ENCODE results near the gene ABLIM2. TPM values are rescaled to one million over a fixed set of nuclear protein-coding genes. Genes with fewer than 3 reads are reported as not detected.

The ABLIM2 gene
- polyA plus RNA-seq, 1 donor from 2014 or later: 14.9 TPM

GRCh38 chr4:8195841-8196458 lies 37.3 kb upstream of the ABLIM2 start:
- no peaks in the 10 kb centered on the region for H3K9me3 ChIP-seq (ENCODE audit: low read length)
- H2AFZ ChIP-seq (ENCODE audit: low read depth, low read length): no peak overlapping the region
- no peaks in the 10 kb centered on the region for H3F3A ChIP-seq (ENCODE audit: insufficient read depth, low read length, poor library complexity, severe bottlenecking)
- H3K36me3 ChIP-seq (ENCODE audit: insufficient read depth, low read length): no peaks in the 10 kb centered on the region
- H4K20me1 ChIP-seq (ENCODE audit: insufficient read depth): no peaks in the 10 kb centered on the region
- no peak for TF ChIP-seq EZH2 (IDR thresholded peaks at IDR 0.05; ENCODE audit: borderline replicate concordance, insufficient read depth, low read length, poor library complexity, severe bottlenecking)
- TF ChIP-seq MXI1 (conservative IDR thresholded peaks at IDR 0.05; ENCODE audit: poor library complexity, severe bottlenecking): no peak
- TF ChIP-seq SMC3 (conservative IDR thresholded peaks at IDR 0.05; ENCODE audit: poor library complexity): no peak
- no peak for TF ChIP-seq RAD21 (conservative IDR thresholded peaks at IDR 0.05)
- no peak for TF ChIP-seq CTCF (IDR thresholded peaks at IDR 0.05; ENCODE audit: poor library complexity, severe bottlenecking)
- no peak for TF ChIP-seq EP300 (conservative IDR thresholded peaks at IDR 0.05; ENCODE audit: poor library complexity, severe bottlenecking)
- TF ChIP-seq, protein P1, sequence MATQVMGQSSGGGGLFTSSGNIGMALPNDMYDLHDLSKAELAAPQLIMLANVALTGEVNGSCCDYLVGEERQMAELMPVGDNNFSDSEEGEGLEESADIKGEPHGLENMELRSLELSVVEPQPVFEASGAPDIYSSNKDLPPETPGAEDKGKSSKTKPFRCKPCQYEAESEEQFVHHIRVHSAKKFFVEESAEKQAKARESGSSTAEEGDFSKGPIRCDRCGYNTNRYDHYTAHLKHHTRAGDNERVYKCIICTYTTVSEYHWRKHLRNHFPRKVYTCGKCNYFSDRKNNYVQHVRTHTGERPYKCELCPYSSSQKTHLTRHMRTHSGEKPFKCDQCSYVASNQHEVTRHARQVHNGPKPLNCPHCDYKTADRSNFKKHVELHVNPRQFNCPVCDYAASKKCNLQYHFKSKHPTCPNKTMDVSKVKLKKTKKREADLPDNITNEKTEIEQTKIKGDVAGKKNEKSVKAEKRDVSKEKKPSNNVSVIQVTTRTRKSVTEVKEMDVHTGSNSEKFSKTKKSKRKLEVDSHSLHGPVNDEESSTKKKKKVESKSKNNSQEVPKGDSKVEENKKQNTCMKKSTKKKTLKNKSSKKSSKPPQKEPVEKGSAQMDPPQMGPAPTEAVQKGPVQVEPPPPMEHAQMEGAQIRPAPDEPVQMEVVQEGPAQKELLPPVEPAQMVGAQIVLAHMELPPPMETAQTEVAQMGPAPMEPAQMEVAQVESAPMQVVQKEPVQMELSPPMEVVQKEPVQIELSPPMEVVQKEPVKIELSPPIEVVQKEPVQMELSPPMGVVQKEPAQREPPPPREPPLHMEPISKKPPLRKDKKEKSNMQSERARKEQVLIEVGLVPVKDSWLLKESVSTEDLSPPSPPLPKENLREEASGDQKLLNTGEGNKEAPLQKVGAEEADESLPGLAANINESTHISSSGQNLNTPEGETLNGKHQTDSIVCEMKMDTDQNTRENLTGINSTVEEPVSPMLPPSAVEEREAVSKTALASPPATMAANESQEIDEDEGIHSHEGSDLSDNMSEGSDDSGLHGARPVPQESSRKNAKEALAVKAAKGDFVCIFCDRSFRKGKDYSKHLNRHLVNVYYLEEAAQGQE (IDR thresholded peaks at IDR 0.05; ENCODE audit: borderline replicate concordance): no peak
- no peak for TF ChIP-seq POLR2AphosphoS5 (IDR thresholded peaks at IDR 0.05)
- no peak for TF ChIP-seq TAF1 (IDR thresholded peaks at IDR 0.05; ENCODE audit: low read depth)
- no peak overlapping the region for H3K27ac ChIP-seq (ENCODE audit: low read length)
- H3K4me2 ChIP-seq (ENCODE audit: low read length): no peak overlapping the region
- H3K79me2 ChIP-seq (replicated peaks; ENCODE audit: insufficient read depth, low read length): no peaks in the 10 kb centered on the region
- H3K9ac ChIP-seq (ENCODE audit: low read length): no peak overlapping the region
- no peak overlapping the region for H3K4me3 ChIP-seq (ENCODE audit: low read length)
- H3K9me2 ChIP-seq (ENCODE audit: insufficient read depth, low read length): no peaks in the 10 kb centered on the region
- H3K27me3 ChIP-seq (ENCODE audit: insufficient read depth, low read depth, low read length): no peaks in the 10 kb centered on the region

DNA sequence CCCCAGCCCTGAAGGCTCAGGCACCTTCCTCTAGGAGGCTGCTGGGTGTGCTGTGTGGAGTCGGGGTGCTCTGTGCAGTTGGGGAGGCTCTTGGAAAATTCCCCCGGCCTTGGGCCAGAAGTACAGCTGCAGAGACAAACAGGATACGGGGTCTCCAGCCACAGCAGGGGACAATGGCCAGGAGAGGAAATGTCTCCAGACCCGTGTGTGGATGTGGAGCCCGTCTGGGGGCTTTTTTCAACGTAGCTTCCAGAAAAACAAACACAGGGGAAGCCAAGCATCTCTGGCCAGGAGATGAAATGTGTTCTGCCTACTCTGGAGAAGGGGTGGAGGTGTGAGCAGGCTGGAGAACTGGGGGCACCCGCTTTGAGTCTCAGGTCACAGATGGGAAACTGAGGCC lies 36.8 kb upstream of the ABLIM2 start:
- H3K36me3 ChIP-seq (ENCODE audit: insufficient read depth, low read length): no peaks in the 10 kb centered on the region

More for the DNA sequence above, 36.8 kb upstream of the ABLIM2 start:
- H3K9ac ChIP-seq (ENCODE audit: low read length): no peak overlapping the region
- no peaks in the 10 kb centered on the region for H4K20me1 ChIP-seq (ENCODE audit: insufficient read depth)
- TF ChIP-seq MXI1 (conservative IDR thresholded peaks at IDR 0.05; ENCODE audit: poor library complexity, severe bottlenecking): no peak
- no peaks in the 10 kb centered on the region for H3K9me3 ChIP-seq (ENCODE audit: low read length)
- H3K4me3 ChIP-seq (ENCODE audit: low read length): no peak overlapping the region
- H3K27ac ChIP-seq (ENCODE audit: low read length): no peak overlapping the region
- H3K79me2 ChIP-seq (replicated peaks; ENCODE audit: insufficient read depth, low read length): no peaks in the 10 kb centered on the region
- no peaks in the 10 kb centered on the region for H3K27me3 ChIP-seq (ENCODE audit: insufficient read depth, low read depth, low read length)
- H3K9me2 ChIP-seq (ENCODE audit: insufficient read depth, low read length): no peaks in the 10 kb centered on the region
- no peak overlapping the region for H3K4me2 ChIP-seq (ENCODE audit: low read length)
- no peaks in the 10 kb centered on the region for H3F3A ChIP-seq (ENCODE audit: insufficient read depth, low read length, poor library complexity, severe bottlenecking)
- H2AFZ ChIP-seq (ENCODE audit: low read depth, low read length): no peak overlapping the region

Measured in neural cell (in vitro differentiated cells).